GM19452 (cell line): Measurements from ENCODE around the gene C1S.
"Not testable (repeated sequence)": the region's sequence is repeated elsewhere in the genome, so short reads cannot be mapped to it uniquely, and the experiment has no call there.

Source experiments
- ATAC-seq: cut with Tn5 transposase; IDR thresholded peaks from one replicate; pipeline ENCODE4 v1.9.1; 2021; ENCODE audit not compliant: unreplicated experiment

The C1S gene

GRCh38 chr12:7060353-7060954 lies at the start of gene C1S:
TSS of gene C1S (plus strand) at chr12:7060718. CDS start at chr12:7061913, 1,195 bp downstream.
- ATAC-seq, result no peak

GRCh38 chr12:7011398-7011797 lies 49.1 kb upstream of the C1S start:
- not testable (repeated sequence) for ATAC-seq

GRCh38 chr12:7012024-7012607 lies 48.4 kb upstream of the C1S start:
- ATAC-seq, result no peak

GRCh38 chr12:7013101-7013500 lies 47.4 kb upstream of the C1S start:
- no peak for ATAC-seq

- no peak for ATAC-seq
Observed at GRCh38 chr12:7015555-7016370, 44.8 kb upstream of the C1S start.

GRCh38 chr12:7016958-7017571 lies 43.5 kb upstream of the C1S start:
- no peak for ATAC-seq

- ATAC-seq, result peak; percentile 26
Observed at GRCh38 chr12:7017870-7018349, 42.6 kb upstream of the C1S start.

- peak; percentile 95 for ATAC-seq
Observed at GRCh38 chr12:7018350-7019042, 42.0 kb upstream of the C1S start, which contains the start of gene LPCAT3. TSS of gene LPCAT3 (minus strand) at chr12:7018476. CDS start at chr12:7018424, 52 bp downstream.

GRCh38 chr12:7019043-7019569 lies 41.4 kb upstream of the C1S start:
- no peak for ATAC-seq

- no peak for ATAC-seq
Observed at GRCh38 chr12:7021956-7022355, 38.6 kb upstream of the C1S start.

GRCh38 chr12:7023114-7023513 lies 37.4 kb upstream of the C1S start:
- no peak for ATAC-seq

- ATAC-seq, result no peak
Observed at GRCh38 chr12:7026854-7027253, 33.7 kb upstream of the C1S start.

GRCh38 chr12:7031306-7031705 lies 29.2 kb upstream of the C1S start:
- no peak for ATAC-seq

GRCh38 chr12:7032990-7033389 lies 27.5 kb upstream of the C1S start:
- no peak for ATAC-seq

- no peak for ATAC-seq
Observed at GRCh38 chr12:7034464-7034863, 26.1 kb upstream of the C1S start.

- ATAC-seq, result no peak
Observed at GRCh38 chr12:7035463-7035862, 25.1 kb upstream of the C1S start.

- not testable (repeated sequence) for ATAC-seq
Observed at GRCh38 chr12:7037411-7037810, 23.1 kb upstream of the C1S start.

GRCh38 chr12:7038591-7038990 lies 21.9 kb upstream of the C1S start:
- no peak for ATAC-seq

GRCh38 chr12:7039403-7039802 lies 21.1 kb upstream of the C1S start:
- no peak for ATAC-seq

GRCh38 chr12:7042842-7043241 lies 17.7 kb upstream of the C1S start:
- ATAC-seq, result no peak

GRCh38 chr12:7045913-7046312 lies 14.6 kb upstream of the C1S start:
- no peak for ATAC-seq
